GM12891 (cell line): ENCODE results near the gene LMOD2.

ENCODE experiments used
- DNase-seq: peaks from one replicate; pipeline ENCODE4 v3.0.0; 2011; ENCODE audit warnings: low spot score; ENCODE audit not compliant: insufficient read length
- FAIRE-seq: peaks from 2 replicates; lab custom pipeline; 2011; peaks lifted over from hg19 to GRCh38; lab: Jason Lieb, UNC
- PAX5 ChIP-seq: IDR thresholded peaks from 2 replicates; pipeline ENCODE4 v1.6.1; 2011; ENCODE audit warnings: low read length, moderate library complexity, mild to moderate bottlenecking; ENCODE audit not compliant: insufficient read depth, severe bottlenecking
- POLR2A ChIP-seq: IDR thresholded peaks from 2 replicates; pipeline ENCODE4 v1.6.1; 2011; ENCODE audit warnings: low read depth, low read length, control low read depth
- POLR2AphosphoS5 ChIP-seq: IDR thresholded peaks from 2 replicates; pipeline ENCODE4 v1.6.1; 2011; ENCODE audit warnings: low read depth, low read length, control low read depth
- POU2F2 ChIP-seq: IDR thresholded peaks from 2 replicates; pipeline ENCODE4 v1.6.1; 2011; ENCODE audit warnings: low read depth, mild to moderate bottlenecking, control low read depth, low read length, moderate library complexity
- SPI1 ChIP-seq: IDR thresholded peaks from 2 replicates; pipeline ENCODE4 v1.6.1; 2011; ENCODE audit warnings: low read depth, low read length, control low read depth
- TAF1 ChIP-seq: IDR thresholded peaks from 2 replicates; pipeline ENCODE4 v1.6.1; 2011; ENCODE audit warnings: low read depth, low read length, control low read depth

LMOD2 gene

DNA sequence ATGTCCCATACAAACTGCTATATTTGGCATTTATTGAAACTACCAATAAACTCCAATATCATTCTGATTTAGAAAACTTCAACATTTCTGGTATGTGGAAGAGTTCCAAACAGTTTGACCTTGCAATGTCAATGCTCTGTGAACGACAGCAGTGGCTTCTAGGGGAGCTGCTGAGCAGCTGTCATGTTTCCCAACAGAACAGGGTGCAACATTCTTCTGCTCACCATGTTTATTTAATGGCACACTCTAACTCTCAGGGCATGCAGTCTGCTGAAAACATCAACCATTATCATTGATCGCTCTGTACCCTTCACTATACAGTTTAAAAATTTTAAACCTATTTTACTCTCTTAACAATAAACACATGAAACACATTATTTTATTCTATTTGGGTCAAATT is 25.9 kb downstream of the LMOD2 start:
- TF ChIP-seq TAF1: no peak
- no peak for TF ChIP-seq POLR2AphosphoS5
- no peak for TF ChIP-seq SPI1
- no peak for TF ChIP-seq POLR2A
- TF ChIP-seq POU2F2: no peak
- TF ChIP-seq PAX5: no peak
- no peak for FAIRE-seq
- DNase-seq: no peak

- TF ChIP-seq SPI1 (no peak), POLR2AphosphoS5 (no peak), POU2F2 (no peak), TAF1 (no peak), PAX5 (no peak)
- FAIRE-seq (no peak), DNase-seq (no peak)
These were observed 27.0 kb downstream of the LMOD2 start for GRCh38 chr7:123682690-123683089.

DNA sequence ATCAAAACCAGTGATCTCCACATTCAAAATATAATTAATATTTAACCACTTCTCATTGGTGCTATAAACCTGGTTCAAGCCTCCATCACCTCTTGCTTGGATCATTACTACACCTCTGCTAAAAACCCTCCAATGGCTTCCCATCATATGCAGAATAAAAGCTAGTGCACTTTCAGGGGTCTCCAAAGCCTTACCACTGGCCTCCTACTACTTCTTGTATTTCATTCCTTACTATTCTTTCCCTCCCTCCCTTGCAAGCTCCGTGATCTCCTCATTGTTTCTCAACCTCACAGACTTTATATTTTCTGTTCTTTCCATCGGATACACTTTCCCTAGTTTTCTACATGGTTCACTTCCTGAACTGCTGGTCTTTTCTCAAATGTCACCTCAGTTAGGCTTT is 31.5 kb downstream of the LMOD2 start:
- FAIRE-seq: no peak
- no peak for TF ChIP-seq TAF1
- TF ChIP-seq POU2F2: no peak
- DNase-seq: no peak

DNA sequence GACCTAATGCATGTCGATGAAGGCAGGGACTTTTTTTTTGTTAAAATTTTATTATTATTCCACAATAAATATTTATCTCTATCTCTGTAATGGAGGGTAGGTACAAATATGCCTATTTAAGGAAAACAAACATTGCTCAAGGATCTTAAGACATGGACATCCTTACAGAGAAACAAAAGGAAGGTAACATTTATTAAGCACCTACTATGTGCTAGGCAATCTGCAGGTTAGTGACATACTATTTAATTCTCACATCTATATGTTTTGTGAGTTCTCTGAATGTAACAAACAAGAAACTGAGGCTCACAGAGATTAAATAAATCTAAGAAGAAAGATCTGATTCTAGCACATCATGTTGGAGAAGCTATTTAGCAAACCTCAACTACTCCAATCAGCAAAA is 32.1 kb downstream of the LMOD2 start:
- DNase-seq (no peak), FAIRE-seq (no peak)
- no peak for TF ChIP-seq POLR2A
- TF ChIP-seq PAX5: no peak
- no peak for TF ChIP-seq POLR2AphosphoS5
- TF ChIP-seq TAF1: no peak

DNA sequence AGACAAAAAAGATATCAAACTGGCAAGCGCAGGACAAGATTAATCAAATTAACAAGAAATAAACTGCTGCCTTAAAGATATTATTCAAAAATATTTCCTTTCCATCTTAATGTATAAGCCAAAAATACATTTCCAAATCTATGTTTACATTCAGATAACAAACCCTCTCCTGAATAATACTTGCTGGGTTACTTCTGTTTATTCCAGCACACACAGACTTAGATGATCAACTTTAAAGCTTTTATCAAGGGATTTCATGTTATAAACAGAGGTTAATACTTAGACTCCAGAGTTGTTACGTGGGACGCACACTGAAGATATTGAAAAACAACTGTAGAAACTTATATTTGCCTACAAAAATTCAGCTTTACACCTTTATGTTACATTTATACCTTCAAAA is 33.6 kb downstream of the LMOD2 start:
- TF ChIP-seq PAX5: no peak
- no peak for TF ChIP-seq TAF1
- TF ChIP-seq POLR2AphosphoS5: no peak
- no peak for TF ChIP-seq SPI1
- no peak for TF ChIP-seq POU2F2
- TF ChIP-seq POLR2A: no peak
- DNase-seq: no peak
- no peak for FAIRE-seq

DNA sequence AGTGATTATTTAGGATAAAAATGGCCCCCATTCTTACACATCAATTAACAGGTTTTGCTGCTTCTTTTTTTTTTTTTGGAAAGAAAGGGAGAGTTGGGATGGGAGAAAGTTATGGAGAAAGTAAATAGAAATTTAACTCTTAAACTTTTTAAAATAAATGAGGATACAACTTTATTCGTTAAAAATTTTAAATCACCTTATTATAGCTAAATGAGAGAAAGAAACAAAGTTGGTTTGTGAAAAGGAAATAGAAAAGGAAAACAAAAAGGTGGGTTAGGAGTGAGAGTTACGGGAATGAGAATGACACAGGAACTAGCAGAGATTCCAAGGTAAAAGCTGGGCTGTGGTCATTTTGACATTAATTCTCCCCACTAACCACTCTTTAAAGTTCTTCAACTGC is 34.9 kb downstream of the LMOD2 start:
- no peak for TF ChIP-seq TAF1
- TF ChIP-seq POU2F2: no peak
- no peak for TF ChIP-seq SPI1
- no peak for TF ChIP-seq POLR2AphosphoS5
- TF ChIP-seq PAX5: no peak
- TF ChIP-seq POLR2A: no peak
- FAIRE-seq (no peak), DNase-seq (no peak)

GRCh38 chr7:123692471-123692877 is 36.8 kb downstream of the LMOD2 start:
- no peak for FAIRE-seq
- TF ChIP-seq PAX5: no peak
- no peak for TF ChIP-seq SPI1
- TF ChIP-seq POLR2A: no peak
- no peak for TF ChIP-seq TAF1
- TF ChIP-seq POU2F2: no peak
- no peak for TF ChIP-seq POLR2AphosphoS5
- no peak for DNase-seq

- FAIRE-seq: no peak
- TF ChIP-seq POLR2A (no peak), POU2F2 (no peak), POLR2AphosphoS5 (no peak), SPI1 (no peak), TAF1 (no peak), PAX5 (no peak)
- DNase-seq: no peak
These were observed 40.4 kb downstream of the LMOD2 start for GRCh38 chr7:123695944-123696677.

GRCh38 chr7:123705211-123705901 is 49.7 kb downstream of the LMOD2 start:
- TF ChIP-seq PAX5: no peak
- no peak for TF ChIP-seq POLR2A
- DNase-seq (no peak), FAIRE-seq (no peak)

DNA sequence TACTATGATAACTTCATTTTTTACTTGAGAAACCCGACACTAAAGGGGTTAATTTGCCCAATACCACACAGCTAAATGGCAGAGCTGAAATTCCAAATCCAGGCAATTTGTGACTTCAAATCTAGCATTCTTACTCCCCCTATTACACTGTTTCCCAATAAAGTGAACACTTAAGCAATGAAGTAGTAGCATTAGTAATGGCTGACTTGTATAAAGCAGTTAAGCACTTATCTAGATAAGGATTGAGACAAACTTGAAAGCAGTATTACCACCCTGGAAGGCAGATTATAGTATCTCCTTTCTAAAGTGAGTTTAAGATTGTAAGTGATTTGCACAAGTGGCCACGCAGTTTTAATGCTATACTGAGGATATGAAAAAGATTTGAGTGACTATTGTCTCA is 53.9 kb downstream of the LMOD2 start:
- FAIRE-seq (peak; percentile 71), DNase-seq (no peak)
- no peak for TF ChIP-seq TAF1
- TF ChIP-seq SPI1: no peak
- TF ChIP-seq PAX5: no peak
- TF ChIP-seq POLR2AphosphoS5: no peak
- no peak for TF ChIP-seq POLR2A
- TF ChIP-seq POU2F2: no peak
